T-helper 1 cell treated with Interleukin-12 subunit alpha and Interleukin-12 subunit beta and Interleukin-4 antibody, amounts not matched to agents 30 μg/mL and 1 μg/mL, for 36 hours (primary cell): ENCODE measurements around the gene QPRT.
A peak's percentile ranks its signal among the peaks of the same experiment; 100 is the strongest.
"Not testable (repeated sequence)": the region's sequence is repeated elsewhere in the genome, so short reads cannot be mapped to it uniquely, and the experiment has no call there.

ENCODE experiments used
- H3K27ac Mint-ChIP-seq: one replicate; pipeline ENCODE4 v1.8.0; 2021; ENCODE audit warnings: mild to moderate bottlenecking, mixed read lengths
- H3K27me3 Mint-ChIP-seq: one replicate; pipeline ENCODE4 v1.8.0; 2021; ENCODE audit warnings: low read depth, mixed read lengths
- H3K36me3 Mint-ChIP-seq: one replicate; pipeline ENCODE4 v1.8.0; 2021; ENCODE audit warnings: low read depth, mixed read lengths
- H3K4me1 Mint-ChIP-seq: one replicate; pipeline ENCODE4 v1.8.0; 2021; ENCODE audit warnings: low read depth, mixed read lengths
- H3K4me3 Mint-ChIP-seq: one replicate; pipeline ENCODE4 v1.8.0; 2021; ENCODE audit warnings: mild to moderate bottlenecking, moderate library complexity, mixed read lengths
- H3K9me3 Mint-ChIP-seq: one replicate; pipeline ENCODE4 v1.8.0; 2021; ENCODE audit warnings: mixed read lengths

The QPRT gene

DNA sequence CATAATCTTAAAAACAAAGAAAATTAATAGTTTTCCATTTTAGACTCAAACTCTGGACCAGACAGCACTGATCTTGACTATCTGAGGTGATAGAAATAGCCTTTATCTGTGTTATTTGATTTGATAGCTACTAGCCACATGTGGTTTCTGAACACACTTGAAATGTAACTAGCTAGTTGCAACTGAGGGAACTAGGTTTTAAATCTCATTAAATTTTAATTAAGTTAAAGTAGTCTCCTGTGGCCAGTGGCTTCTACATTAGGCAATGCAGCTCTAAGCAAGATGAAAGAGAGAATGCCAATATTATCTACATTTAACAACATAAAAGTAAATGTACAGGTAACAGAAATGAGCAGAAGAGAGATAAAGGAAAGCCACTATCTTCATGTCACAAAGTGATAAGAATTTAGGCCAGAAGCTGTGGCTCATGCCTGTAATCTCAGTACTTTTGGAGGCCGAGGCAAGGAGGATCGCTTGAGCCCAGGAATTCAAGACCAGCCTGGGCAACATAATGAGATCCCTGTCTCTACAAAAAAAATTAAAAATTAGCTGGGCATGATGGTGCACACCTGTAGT, 27.1 kb upstream of the QPRT start:
- H3K4me1 Mint-ChIP-seq, result peaks cover 9% of the 10 kb centered on the region
- H3K27ac Mint-ChIP-seq, result no peak overlapping the region
- no peaks in the 10 kb centered on the region for H3K27me3 Mint-ChIP-seq
- H3K36me3 Mint-ChIP-seq, result no peaks in the 10 kb centered on the region
- no peak overlapping the region for H3K4me3 Mint-ChIP-seq
- H3K9me3 Mint-ChIP-seq, result no peaks in the 10 kb centered on the region

DNA sequence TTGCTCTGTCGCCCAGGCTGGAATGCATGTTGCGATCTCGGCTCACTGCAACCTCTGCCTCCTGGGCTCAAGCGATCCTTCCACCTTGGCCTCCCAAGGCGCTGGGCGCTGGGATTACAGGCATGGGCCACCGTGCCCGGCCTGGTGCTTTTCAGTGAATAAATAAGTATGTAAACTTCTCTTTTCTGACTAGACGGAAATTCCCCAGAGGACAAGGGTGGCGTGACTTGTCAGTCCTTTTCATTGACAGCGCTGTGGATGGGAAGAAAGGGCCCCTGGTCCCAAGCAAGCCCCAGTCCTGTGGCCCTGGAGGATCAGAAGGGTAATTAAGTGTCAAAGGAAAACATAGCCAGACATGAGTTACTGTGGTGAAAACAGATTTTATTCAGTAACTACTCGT, 25.5 kb upstream of the QPRT start:
- Mint-ChIP-seq H3K4me1 (peaks cover 9% of the 10 kb centered on the region), H3K27ac (no peak overlapping the region), H3K27me3 (no peaks in the 10 kb centered on the region), H3K9me3 (no peaks in the 10 kb centered on the region), H3K36me3 (no peaks in the 10 kb centered on the region), H3K4me3 (no peak overlapping the region)

DNA sequence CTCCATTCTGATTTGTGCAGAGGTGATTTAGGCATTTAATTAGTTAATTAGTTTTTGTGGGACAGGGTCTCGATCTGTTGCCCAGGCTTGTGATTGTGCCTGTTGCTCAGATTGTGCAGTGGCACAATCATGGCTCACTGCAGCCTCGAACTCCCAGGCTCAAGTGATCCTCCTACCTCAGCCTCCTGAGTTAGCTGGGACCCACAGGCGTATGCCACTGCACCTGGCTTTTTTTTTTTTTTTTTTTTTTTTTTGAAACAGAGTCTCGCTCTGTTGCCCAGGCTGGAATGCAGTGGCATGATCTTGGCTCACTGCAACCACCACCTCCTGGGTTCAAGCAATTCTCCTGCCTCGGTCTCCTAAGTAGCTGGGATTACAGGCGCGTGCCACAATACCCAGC, 25.1 kb upstream of the QPRT start:
- not testable (repeated sequence) for H3K36me3 Mint-ChIP-seq, H3K4me3 Mint-ChIP-seq, H3K9me3 Mint-ChIP-seq, H3K27ac Mint-ChIP-seq, H3K27me3 Mint-ChIP-seq
- H3K4me1 Mint-ChIP-seq, result peaks cover 10% of the 10 kb centered on the region

DNA sequence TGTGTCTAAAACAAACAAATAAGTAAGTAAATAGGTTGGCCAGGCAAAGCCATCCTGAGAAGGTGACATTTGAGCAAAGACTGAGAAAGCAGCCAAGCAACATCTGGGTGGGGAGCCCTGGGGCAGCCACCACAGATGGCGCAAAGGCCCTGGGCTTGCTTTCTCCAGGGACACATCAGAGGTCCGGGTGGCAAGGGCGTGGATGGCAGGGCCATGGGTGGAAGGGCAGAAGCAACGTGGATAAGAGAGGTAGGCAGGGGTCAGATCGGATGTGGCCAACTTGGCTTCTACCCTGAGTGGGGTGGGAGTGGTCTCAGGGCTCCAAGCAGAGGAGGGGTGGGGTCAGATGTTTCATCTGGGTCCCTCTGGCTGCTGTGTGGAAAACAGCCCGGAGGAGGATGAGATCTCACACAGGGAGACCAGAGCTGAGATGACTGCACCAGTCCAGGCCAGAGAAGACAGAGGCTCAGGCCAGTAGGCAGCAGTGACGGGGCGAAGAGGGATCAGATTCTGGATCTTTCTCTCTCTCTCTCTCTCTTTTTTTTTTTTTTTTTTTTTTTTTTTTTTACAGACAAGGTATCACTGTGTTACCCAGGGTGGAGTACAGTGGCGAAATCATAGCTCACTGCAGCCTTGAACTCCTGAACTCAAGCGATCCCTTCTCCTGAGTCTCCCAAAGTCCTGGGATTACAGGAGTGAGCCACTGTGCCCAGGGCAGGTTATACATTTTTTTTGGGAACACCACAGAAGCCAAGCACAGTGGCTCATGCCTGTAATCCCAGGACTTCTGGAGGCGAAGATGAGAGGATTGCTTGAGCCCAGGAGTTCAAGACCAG, 22.1 kb upstream of the QPRT start:
- Mint-ChIP-seq H3K9me3 (no peaks in the 10 kb centered on the region), H3K36me3 (no peaks in the 10 kb centered on the region), H3K4me1 (peaks cover 4% of the 10 kb centered on the region), H3K4me3 (no peak overlapping the region), H3K27me3 (no peaks in the 10 kb centered on the region), H3K27ac (no peak overlapping the region)

DNA sequence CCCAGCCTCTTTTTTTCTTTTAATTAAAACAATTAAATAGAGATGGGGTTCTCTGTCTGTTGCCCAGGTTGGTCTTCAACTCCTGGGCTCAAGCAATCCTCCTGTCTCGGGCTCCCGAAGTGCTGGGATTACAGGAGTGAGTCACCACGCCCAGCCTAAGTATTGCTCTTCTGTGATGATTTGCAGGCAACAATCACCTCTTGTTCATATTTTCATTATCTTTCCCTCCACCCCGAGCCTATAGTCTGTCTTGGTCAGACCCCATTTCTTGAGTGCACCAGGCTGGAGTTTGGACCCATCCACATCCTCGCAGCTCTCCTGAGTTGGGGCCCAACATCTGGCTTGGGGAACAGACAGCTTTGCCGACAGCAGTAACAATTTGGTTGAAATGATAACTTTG, 20.3 kb upstream of the QPRT start:
- H3K4me1 Mint-ChIP-seq, result peaks cover 14% of the 10 kb centered on the region
- no peak overlapping the region for H3K27ac Mint-ChIP-seq
- H3K9me3 Mint-ChIP-seq, result no peaks in the 10 kb centered on the region
- H3K4me3 Mint-ChIP-seq, result no peak overlapping the region
- no peaks in the 10 kb centered on the region for H3K27me3 Mint-ChIP-seq
- peaks cover 7% of the 10 kb centered on the region for H3K36me3 Mint-ChIP-seq

DNA sequence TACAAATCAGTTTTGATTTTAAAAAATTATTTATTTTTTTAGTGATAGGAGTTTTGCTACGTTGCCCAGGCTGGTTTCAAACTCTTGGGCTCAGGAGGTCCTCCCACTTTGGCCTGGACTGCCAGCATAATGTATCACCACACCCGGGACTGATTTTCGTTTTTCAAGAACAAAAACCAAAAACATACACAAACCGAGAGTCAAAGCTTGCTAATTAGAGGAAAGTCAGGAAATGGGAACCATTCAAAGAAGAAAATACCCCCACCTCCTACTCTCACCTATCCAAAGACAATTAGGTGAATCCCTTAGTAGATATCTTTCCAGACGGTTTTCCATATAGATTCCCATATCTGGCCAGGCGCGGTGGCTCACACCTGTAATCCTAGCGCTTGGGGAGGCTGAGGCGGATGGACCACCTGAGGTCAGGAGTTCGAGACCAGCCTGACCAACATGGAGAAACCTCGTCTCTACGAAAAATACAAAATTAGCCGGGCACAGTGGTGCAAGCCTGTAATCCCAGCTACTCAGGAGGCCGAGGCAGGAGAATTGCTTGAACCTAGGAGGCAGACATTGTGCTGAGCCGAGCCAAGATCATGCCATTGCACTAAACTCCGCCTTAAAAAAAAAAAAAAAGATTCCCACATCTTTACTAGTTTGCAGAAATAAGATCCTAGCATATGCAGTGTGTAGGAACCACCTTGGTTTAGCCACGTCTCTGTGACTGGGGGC, 16.8 kb upstream of the QPRT start:
- Mint-ChIP-seq H3K9me3 (no peaks in the 10 kb centered on the region), H3K4me1 (peaks cover 34% of the 10 kb centered on the region), H3K27ac (peak overlapping the region; percentile 94), H3K4me3 (peak overlapping the region; percentile 99), H3K36me3 (peaks cover 37% of the 10 kb centered on the region), H3K27me3 (no peaks in the 10 kb centered on the region)

DNA sequence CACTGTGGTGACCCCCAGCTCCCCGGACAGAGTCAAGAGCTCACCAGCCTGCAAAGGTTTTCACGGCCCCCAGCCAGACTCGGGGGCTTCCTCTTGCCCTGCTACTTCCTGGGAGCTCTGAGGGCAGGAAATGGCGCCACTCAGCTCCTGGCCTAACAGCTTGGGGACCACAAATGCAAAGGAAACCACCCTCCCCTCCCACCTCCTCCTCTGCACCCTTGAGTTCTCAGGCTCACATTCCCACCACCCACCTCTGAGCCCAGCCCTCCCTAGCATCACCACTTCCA, 16.3 kb upstream of the QPRT start:
- Mint-ChIP-seq H3K4me1 (peaks cover 35% of the 10 kb centered on the region), H3K36me3 (peaks cover 37% of the 10 kb centered on the region), H3K4me3 (peak overlapping the region; percentile 99), H3K27me3 (no peaks in the 10 kb centered on the region), H3K9me3 (no peaks in the 10 kb centered on the region), H3K27ac (peak overlapping the region; percentile 94)

DNA sequence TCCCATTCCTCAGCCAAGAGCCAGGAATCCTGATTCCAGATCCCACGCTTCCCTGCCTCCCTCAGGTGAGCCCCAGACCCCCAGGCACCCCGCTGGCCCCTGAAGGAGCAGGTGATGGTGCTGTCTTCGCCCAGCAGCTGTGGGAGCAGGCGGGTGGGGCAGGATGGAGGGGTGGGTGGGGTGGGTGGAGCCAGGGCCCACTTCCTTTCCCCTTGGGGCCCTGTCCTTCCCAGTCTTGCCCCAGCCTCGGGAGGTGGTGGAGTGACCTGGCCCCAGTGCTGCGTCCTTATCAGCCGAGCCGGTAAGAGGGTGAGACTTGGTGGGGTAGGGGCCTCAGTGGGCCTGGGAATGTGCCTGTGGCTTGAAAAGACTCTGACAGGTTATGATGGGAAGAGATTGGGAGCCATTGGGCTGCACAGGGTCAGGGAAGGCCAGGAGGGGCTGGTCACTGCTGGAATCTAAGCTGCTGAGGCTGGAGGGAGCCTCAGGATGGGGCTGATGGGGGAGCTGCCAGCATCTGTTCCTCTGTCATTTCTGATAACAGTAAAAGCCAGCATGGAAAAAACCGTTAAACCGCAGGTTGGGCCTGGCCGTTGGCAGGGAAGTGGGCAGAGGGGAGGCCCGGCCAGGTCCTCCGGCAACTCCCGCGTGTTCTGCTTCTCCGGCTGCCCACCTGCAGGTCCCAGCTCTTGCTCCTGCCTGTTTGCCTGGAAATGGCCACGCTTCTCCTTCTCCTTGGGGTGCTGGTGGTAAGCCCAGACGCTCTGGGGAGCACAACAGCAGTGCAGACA, 15.8 kb upstream of the QPRT start, which contains the start of gene SPN:
TSS of gene SPN (plus strand) at position 232 of the 791 bp plus-strand sequence. CDS start at position 714, 482 bp downstream.
- Mint-ChIP-seq H3K4me1 (peaks cover 37% of the 10 kb centered on the region), H3K36me3 (peaks cover 39% of the 10 kb centered on the region), H3K27ac (peak within 1 kb of the TSS; percentile 94), H3K4me3 (peak within 1 kb of the TSS; percentile 99), H3K9me3 (no peaks in the 10 kb centered on the region), H3K27me3 (no peaks in the 10 kb centered on the region)

DNA sequence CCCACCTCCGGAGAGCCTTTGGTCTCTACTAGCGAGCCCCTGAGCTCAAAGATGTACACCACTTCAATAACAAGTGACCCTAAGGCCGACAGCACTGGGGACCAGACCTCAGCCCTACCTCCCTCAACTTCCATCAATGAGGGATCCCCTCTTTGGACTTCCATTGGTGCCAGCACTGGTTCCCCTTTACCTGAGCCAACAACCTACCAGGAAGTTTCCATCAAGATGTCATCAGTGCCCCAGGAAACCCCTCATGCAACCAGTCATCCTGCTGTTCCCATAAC, 15.2 kb upstream of the QPRT start:
- Mint-ChIP-seq H3K27ac (peak overlapping the region; percentile 94), H3K4me3 (peak overlapping the region; percentile 99), H3K4me1 (peaks cover 37% of the 10 kb centered on the region), H3K36me3 (peaks cover 43% of the 10 kb centered on the region), H3K9me3 (no peaks in the 10 kb centered on the region), H3K27me3 (no peaks in the 10 kb centered on the region)

DNA sequence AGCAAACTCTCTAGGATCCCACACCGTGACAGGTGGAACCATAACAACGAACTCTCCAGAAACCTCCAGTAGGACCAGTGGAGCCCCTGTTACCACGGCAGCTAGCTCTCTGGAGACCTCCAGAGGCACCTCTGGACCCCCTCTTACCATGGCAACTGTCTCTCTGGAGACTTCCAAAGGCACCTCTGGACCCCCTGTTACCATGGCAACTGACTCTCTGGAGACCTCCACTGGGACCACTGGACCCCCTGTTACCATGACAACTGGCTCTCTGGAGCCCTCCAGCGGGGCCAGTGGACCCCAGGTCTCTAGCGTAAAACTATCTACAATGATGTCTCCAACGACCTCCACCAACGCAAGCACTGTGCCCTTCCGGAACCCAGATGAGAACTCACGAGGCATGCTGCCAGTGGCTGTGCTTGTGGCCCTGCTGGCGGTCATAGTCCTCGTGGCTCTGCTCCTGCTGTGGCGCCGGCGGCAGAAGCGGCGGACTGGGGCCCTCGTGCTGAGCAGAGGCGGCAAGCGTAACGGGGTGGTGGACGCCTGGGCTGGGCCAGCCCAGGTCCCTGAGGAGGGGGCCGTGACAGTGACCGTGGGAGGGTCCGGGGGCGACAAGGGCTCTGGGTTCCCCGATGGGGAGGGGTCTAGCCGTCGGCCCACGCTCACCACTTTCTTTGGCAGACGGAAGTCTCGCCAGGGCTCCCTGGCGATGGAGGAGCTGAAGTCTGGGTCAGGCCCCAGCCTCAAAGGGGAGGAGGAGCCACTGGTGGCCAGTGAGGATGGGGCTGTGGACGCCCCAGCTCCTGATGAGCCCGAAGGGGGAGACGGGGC, 14.7 kb upstream of the QPRT start:
- peak overlapping the region; percentile 94 for H3K27ac Mint-ChIP-seq
- peaks cover 36% of the 10 kb centered on the region for H3K4me1 Mint-ChIP-seq
- peak overlapping the region; percentile 99 for H3K4me3 Mint-ChIP-seq
- H3K27me3 Mint-ChIP-seq, result no peaks in the 10 kb centered on the region
- peaks cover 46% of the 10 kb centered on the region for H3K36me3 Mint-ChIP-seq
- no peaks in the 10 kb centered on the region for H3K9me3 Mint-ChIP-seq

DNA sequence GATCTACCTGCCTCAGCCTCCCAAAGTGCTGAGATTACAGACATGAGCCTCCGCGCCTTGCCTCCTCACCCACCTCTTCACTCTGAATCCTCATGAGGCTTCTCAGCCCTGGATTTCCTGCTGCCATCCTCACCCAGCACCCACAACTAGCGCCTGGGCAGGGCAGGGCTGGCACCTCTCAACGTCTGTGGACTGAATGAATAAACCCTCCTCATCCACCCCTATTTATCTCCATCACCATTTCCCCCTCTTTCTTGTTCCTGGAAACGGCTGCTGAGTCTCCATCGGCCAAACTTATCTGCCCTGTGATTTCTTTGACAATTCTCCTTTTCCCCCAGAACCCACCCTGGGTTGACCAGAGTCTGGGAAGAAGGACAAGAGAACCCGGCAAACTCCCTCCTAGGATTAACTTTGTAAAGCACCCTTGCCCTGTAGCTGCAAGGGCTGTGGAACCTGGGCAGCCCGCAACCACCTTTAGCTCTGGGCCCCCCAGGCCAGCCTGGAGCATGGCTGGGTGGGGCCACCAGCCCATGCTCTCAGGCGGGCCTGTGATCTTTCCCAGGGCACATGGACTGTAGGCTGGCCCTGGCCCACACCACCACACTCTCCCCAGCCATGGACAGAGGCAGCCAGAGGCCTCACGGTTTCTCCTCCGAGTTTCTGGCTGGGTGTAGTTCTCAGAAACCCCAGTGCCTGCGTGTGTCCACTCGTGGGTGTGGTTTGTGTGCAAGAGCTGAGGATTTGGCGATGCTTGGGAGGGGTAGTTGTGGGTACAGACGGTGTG, 13.5 kb upstream of the QPRT start:
- peaks cover 36% of the 10 kb centered on the region for H3K4me1 Mint-ChIP-seq
- no peaks in the 10 kb centered on the region for H3K27me3 Mint-ChIP-seq
- peak overlapping the region; percentile 99 for H3K4me3 Mint-ChIP-seq
- H3K9me3 Mint-ChIP-seq, result no peaks in the 10 kb centered on the region
- H3K36me3 Mint-ChIP-seq, result peaks cover 48% of the 10 kb centered on the region
- peak overlapping the region; percentile 94 for H3K27ac Mint-ChIP-seq

DNA sequence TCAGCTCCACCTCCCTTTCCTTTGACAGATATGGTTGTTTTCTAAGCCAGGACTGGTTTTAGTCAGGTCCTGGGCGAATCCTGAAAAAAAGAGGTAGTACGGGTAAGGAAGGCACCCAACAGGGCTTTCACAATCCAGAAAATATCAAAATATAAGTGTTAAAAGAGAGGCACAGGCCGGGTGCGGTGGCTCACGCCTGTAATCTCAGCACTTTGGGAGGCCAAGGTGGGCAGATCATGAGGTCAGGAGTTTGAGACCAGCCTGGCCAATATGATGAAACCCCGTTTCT, 11.7 kb upstream of the QPRT start:
- Mint-ChIP-seq H3K36me3 (peaks cover 58% of the 10 kb centered on the region), H3K27ac (peak overlapping the region; percentile 20)
- not testable (repeated sequence) for H3K9me3 Mint-ChIP-seq

DNA sequence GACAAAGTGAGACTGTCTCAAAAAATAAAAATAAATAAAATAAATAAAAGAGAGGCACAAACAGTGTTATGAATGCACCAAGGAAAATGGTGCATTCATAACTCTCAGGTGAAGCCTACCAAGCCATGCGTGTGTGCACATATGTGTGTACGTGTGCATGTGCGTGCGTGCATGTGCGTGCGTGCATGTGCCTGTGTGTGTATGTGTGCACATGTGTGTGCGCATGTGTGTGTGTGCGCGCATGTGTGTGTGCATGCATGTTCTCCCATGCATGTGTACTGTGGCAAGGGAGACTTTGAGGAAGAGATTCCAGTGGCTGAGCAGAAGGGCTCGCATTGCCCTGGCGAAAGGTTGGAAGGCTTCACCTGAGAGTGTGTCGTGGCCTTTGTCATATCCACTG, 11.2 kb upstream of the QPRT start:
- H3K27ac Mint-ChIP-seq, result no peak overlapping the region
- no peaks in the 10 kb centered on the region for H3K9me3 Mint-ChIP-seq
- H3K36me3 Mint-ChIP-seq, result peaks cover 58% of the 10 kb centered on the region
- no peak overlapping the region for H3K4me3 Mint-ChIP-seq
- no peaks in the 10 kb centered on the region for H3K27me3 Mint-ChIP-seq
- H3K4me1 Mint-ChIP-seq, result peaks cover 32% of the 10 kb centered on the region

More for the DNA sequence above, 11.7 kb upstream of the QPRT start:
- not testable (repeated sequence) for H3K27me3 Mint-ChIP-seq
- Mint-ChIP-seq H3K4me1 (peaks cover 35% of the 10 kb centered on the region), H3K4me3 (peak overlapping the region; percentile 99)
